ENCODE measurements around the gene MITF. TPM values are rescaled to one million over a fixed set of nuclear protein-coding genes. Genes with fewer than 3 reads are reported as not detected.

The MITF gene
- total RNA-seq, 1 donor from 2014 or later: 6.0 TPM

GRCh38 chr3:69876073-69876472 lies 136.8 kb downstream of the MITF start:
- H3K27ac ChIP-seq (ENCODE audit: low read depth, low read length): no peak overlapping the region
- no peak overlapping the region for H3K4me2 ChIP-seq (ENCODE audit: low read length)
- H3K36me3 ChIP-seq (ENCODE audit: insufficient read depth, low read length): no peaks in the 10 kb centered on the region
- Mint-ChIP-seq H3K4me3 (ENCODE audit: unreplicated experiment) (no peak overlapping the region), H3K27ac (ENCODE audit: unreplicated experiment) (no peak overlapping the region), H3K27me3 (ENCODE audit: low read depth, unreplicated experiment) (no peaks in the 10 kb centered on the region), H3K4me1 (ENCODE audit: low read depth, unreplicated experiment) (peaks cover 5% of the 10 kb centered on the region), H3K36me3 (ENCODE audit: low read depth, unreplicated experiment) (no peaks in the 10 kb centered on the region), H3K9me3 (ENCODE audit: unreplicated experiment) (no peaks in the 10 kb centered on the region)
- FAIRE-seq (no peak), DNase-seq (ENCODE audit: low read depth) (no peak)
- H3K9me3 ChIP-seq (ENCODE audit: insufficient read depth, low read depth, low read length): no peaks in the 10 kb centered on the region
- TF ChIP-seq CTCF (IDR thresholded peaks at IDR 0.05; ENCODE audit: insufficient read depth, low read depth, low read length) (no peak), EZH2 (IDR thresholded peaks at IDR 0.05; ENCODE audit: insufficient read depth, low read length) (no peak)
- H2AFZ ChIP-seq (ENCODE audit: low read depth, low read length): no peak overlapping the region
- no peak overlapping the region for H3K4me3 ChIP-seq (ENCODE audit: insufficient read depth, low read depth, low read length)
- H4K20me1 ChIP-seq (ENCODE audit: insufficient read depth, low read length): no peaks in the 10 kb centered on the region
- no peaks in the 10 kb centered on the region for H3K79me2 ChIP-seq (ENCODE audit: insufficient read depth, low read length)
- no peaks in the 10 kb centered on the region for H3K27me3 ChIP-seq (ENCODE audit: insufficient read depth, low read length)
- no peaks in the 10 kb centered on the region for H3K4me1 ChIP-seq (ENCODE audit: insufficient read depth, low read length)
- no peak overlapping the region for H3K9ac ChIP-seq (ENCODE audit: low read length)

GRCh38 chr3:69878254-69878653 lies 139.0 kb downstream of the MITF start:
- H3K4me1 Mint-ChIP-seq (ENCODE audit: low read depth, unreplicated experiment): peaks cover 7% of the 10 kb centered on the region
- H3K27ac Mint-ChIP-seq (ENCODE audit: unreplicated experiment): no peak overlapping the region
- Histone ChIP-seq H3K9ac (ENCODE audit: low read length) (no peak overlapping the region), H4K20me1 (ENCODE audit: insufficient read depth, low read length) (no peaks in the 10 kb centered on the region), H3K79me2 (ENCODE audit: insufficient read depth, low read length) (no peaks in the 10 kb centered on the region), H3K27ac (ENCODE audit: low read depth, low read length) (no peak overlapping the region), H3K4me2 (ENCODE audit: low read length) (no peak overlapping the region), H3K4me1 (ENCODE audit: insufficient read depth, low read length) (no peaks in the 10 kb centered on the region), H3K27me3 (ENCODE audit: insufficient read depth, low read length) (no peaks in the 10 kb centered on the region), H3K9me3 (ENCODE audit: insufficient read depth, low read depth, low read length) (no peaks in the 10 kb centered on the region), H3K4me3 (ENCODE audit: insufficient read depth, low read depth, low read length) (no peak overlapping the region), H3K36me3 (ENCODE audit: insufficient read depth, low read length) (no peaks in the 10 kb centered on the region), H2AFZ (ENCODE audit: low read depth, low read length) (no peak overlapping the region)
- TF ChIP-seq CTCF (IDR thresholded peaks at IDR 0.05; ENCODE audit: insufficient read depth, low read depth, low read length): no peak
- no peak for TF ChIP-seq EZH2 (IDR thresholded peaks at IDR 0.05; ENCODE audit: insufficient read depth, low read length)
- H3K27me3 Mint-ChIP-seq (ENCODE audit: low read depth, unreplicated experiment): no peaks in the 10 kb centered on the region
- H3K36me3 Mint-ChIP-seq (ENCODE audit: low read depth, unreplicated experiment): no peaks in the 10 kb centered on the region
- FAIRE-seq: no peak
- H3K9me3 Mint-ChIP-seq (ENCODE audit: unreplicated experiment): no peaks in the 10 kb centered on the region
- H3K4me3 Mint-ChIP-seq (ENCODE audit: unreplicated experiment): no peak overlapping the region
- no peak for DNase-seq (ENCODE audit: low read depth)

GRCh38 chr3:69879051-69879450 lies 139.8 kb downstream of the MITF start:
- Mint-ChIP-seq H3K9me3 (ENCODE audit: unreplicated experiment) (no peaks in the 10 kb centered on the region), H3K36me3 (ENCODE audit: low read depth, unreplicated experiment) (no peaks in the 10 kb centered on the region), H3K4me1 (ENCODE audit: low read depth, unreplicated experiment) (peaks cover 6% of the 10 kb centered on the region), H3K4me3 (ENCODE audit: unreplicated experiment) (no peak overlapping the region), H3K27ac (ENCODE audit: unreplicated experiment) (no peak overlapping the region), H3K27me3 (ENCODE audit: low read depth, unreplicated experiment) (no peaks in the 10 kb centered on the region)
- Histone ChIP-seq H3K4me2 (ENCODE audit: low read length) (no peak overlapping the region), H2AFZ (ENCODE audit: low read depth, low read length) (no peak overlapping the region), H3K9ac (ENCODE audit: low read length) (no peak overlapping the region), H3K36me3 (ENCODE audit: insufficient read depth, low read length) (no peaks in the 10 kb centered on the region), H3K79me2 (ENCODE audit: insufficient read depth, low read length) (no peaks in the 10 kb centered on the region), H3K9me3 (ENCODE audit: insufficient read depth, low read depth, low read length) (no peaks in the 10 kb centered on the region), H3K27ac (ENCODE audit: low read depth, low read length) (no peak overlapping the region), H3K4me3 (ENCODE audit: insufficient read depth, low read depth, low read length) (no peak overlapping the region), H3K27me3 (ENCODE audit: insufficient read depth, low read length) (no peaks in the 10 kb centered on the region), H4K20me1 (ENCODE audit: insufficient read depth, low read length) (no peaks in the 10 kb centered on the region), H3K4me1 (ENCODE audit: insufficient read depth, low read length) (no peaks in the 10 kb centered on the region)
- FAIRE-seq (no peak), DNase-seq (ENCODE audit: low read depth) (no peak)
- TF ChIP-seq CTCF (IDR thresholded peaks at IDR 0.05; ENCODE audit: insufficient read depth, low read depth, low read length) (no peak), EZH2 (IDR thresholded peaks at IDR 0.05; ENCODE audit: insufficient read depth, low read length) (no peak)
